ENCODE measurements around the gene NUFIP1. TPM values are rescaled to one million over a fixed set of nuclear protein-coding genes. Genes with fewer than 3 reads are reported as not detected.
"Not testable (repeated sequence)": the region's sequence is repeated elsewhere in the genome, so short reads cannot be mapped to it uniquely, and the experiment has no call there.

Gene NUFIP1
- total RNA-seq, 1 donor from 2014 or later: 9.3 TPM

GRCh38 chr13:44920013-44920412 is 69.3 kb downstream of the NUFIP1 start:
- DNase-seq (ENCODE audit: low spot score): no peak

- no peak for DNase-seq (ENCODE audit: low spot score)
Measured at GRCh38 chr13:44919104-44919804, 70.0 kb downstream of the NUFIP1 start.

- peak; percentile 93 for DNase-seq (ENCODE audit: low spot score)
Measured at GRCh38 chr13:44918326-44919103, 70.8 kb downstream of the NUFIP1 start.

- DNase-seq (ENCODE audit: low spot score): peak; percentile 97
Measured at GRCh38 chr13:44917589-44918325, 71.5 kb downstream of the NUFIP1 start.

- DNase-seq (ENCODE audit: low spot score): no peak
Measured at GRCh38 chr13:44912278-44913016, 76.8 kb downstream of the NUFIP1 start.

GRCh38 chr13:44908712-44909111 is 80.6 kb downstream of the NUFIP1 start:
- DNase-seq (ENCODE audit: low spot score): no peak

GRCh38 chr13:44908266-44908665 is 81.0 kb downstream of the NUFIP1 start:
- no peak for DNase-seq (ENCODE audit: low spot score)

- no peak for DNase-seq (ENCODE audit: low spot score)
Measured at GRCh38 chr13:44906713-44907112, 82.6 kb downstream of the NUFIP1 start.

GRCh38 chr13:44906230-44906629 is 83.0 kb downstream of the NUFIP1 start:
- no peak for DNase-seq (ENCODE audit: low spot score)

- no peak for DNase-seq (ENCODE audit: low spot score)
Measured at GRCh38 chr13:44905556-44905955, 83.7 kb downstream of the NUFIP1 start.

GRCh38 chr13:44904967-44905366 is 84.3 kb downstream of the NUFIP1 start:
- peak; percentile 55 for DNase-seq (ENCODE audit: low spot score)

GRCh38 chr13:44903574-44903985 is 85.7 kb downstream of the NUFIP1 start:
- peak; percentile 78 for DNase-seq (ENCODE audit: low spot score)

GRCh38 chr13:44902738-44903137 is 86.5 kb downstream of the NUFIP1 start:
- no peak for DNase-seq (ENCODE audit: low spot score)

- DNase-seq (ENCODE audit: low spot score): no peak
Measured at GRCh38 chr13:44899967-44900366, 89.3 kb downstream of the NUFIP1 start.

GRCh38 chr13:44898308-44898707 is 91.0 kb downstream of the NUFIP1 start:
- DNase-seq (ENCODE audit: low spot score): not testable (repeated sequence)

- DNase-seq (ENCODE audit: low spot score): no peak
Measured at GRCh38 chr13:44895953-44896335, 93.3 kb downstream of the NUFIP1 start.

- no peak for DNase-seq (ENCODE audit: low spot score)
Measured at GRCh38 chr13:44895264-44895952, 93.9 kb downstream of the NUFIP1 start.

GRCh38 chr13:44894001-44894770 is 95.1 kb downstream of the NUFIP1 start:
- no peak for DNase-seq (ENCODE audit: low spot score)

Data from ureter (tissue), 1 donor.